Measurements from ENCODE around the gene ERICH3. TPM values are rescaled to one million over a fixed set of nuclear protein-coding genes. Genes with fewer than 3 reads are reported as not detected.
A peak's percentile ranks its signal among the peaks of the same experiment; 100 is the strongest.

Gene ERICH3
- total and polyA plus RNA-seq, 2 donors: 0.78 to 5.2 TPM

- H3K36me3 ChIP-seq (ENCODE audit: control insufficient read depth in 2 of 2, insufficient read depth in 2 of 2, low read length in 1 of 2): no peaks in the 10 kb centered on the region
- H3K4me1 ChIP-seq (ENCODE audit: control insufficient read depth in 2 of 2, insufficient read depth in 2 of 2, low read length in 2 of 2): no peaks in the 10 kb centered on the region
- WGBS: 83% methylated on average over 4 of the region's 4 CpGs
- no peak for DNase-seq (ENCODE audit: low read depth in 6 of 9, low spot score in 9 of 9)
- no peak overlapping the region for H3K4me3 ChIP-seq (ENCODE audit: low read length in 2 of 2)
- H3K27me3 ChIP-seq (ENCODE audit: control insufficient read depth in 2 of 2, insufficient read depth in 1 of 2, low read length in 1 of 2): no peaks in the 10 kb centered on the region
- no peak overlapping the region for H3K27ac ChIP-seq (ENCODE audit: low read depth in 1 of 2, low read length in 1 of 2)
- H3K9me3 ChIP-seq (ENCODE audit: control insufficient read depth in 2 of 2, insufficient read depth in 1 of 2, low read length in 1 of 2): no peaks in the 10 kb centered on the region
These were observed 124.4 kb downstream of the ERICH3 start for GRCh38 chr1:74548961-74549750.

- H3K27me3 ChIP-seq (ENCODE audit: control insufficient read depth in 2 of 2, insufficient read depth in 1 of 2, low read length in 1 of 2): no peaks in the 10 kb centered on the region
- H3K4me1 ChIP-seq (ENCODE audit: control insufficient read depth in 2 of 2, insufficient read depth in 2 of 2, low read length in 2 of 2): no peaks in the 10 kb centered on the region
- H3K27ac ChIP-seq (ENCODE audit: low read depth in 1 of 2, low read length in 1 of 2): no peak overlapping the region
- no peak overlapping the region for H3K4me3 ChIP-seq (ENCODE audit: low read length in 2 of 2)
- no peak for DNase-seq (ENCODE audit: low read depth in 6 of 9, low spot score in 9 of 9)
- H3K9me3 ChIP-seq (ENCODE audit: control insufficient read depth in 2 of 2, insufficient read depth in 1 of 2, low read length in 1 of 2): no peaks in the 10 kb centered on the region
- no peaks in the 10 kb centered on the region for H3K36me3 ChIP-seq (ENCODE audit: control insufficient read depth in 2 of 2, insufficient read depth in 2 of 2, low read length in 1 of 2)
- WGBS: 86% methylated on average over 2 of the region's 2 CpGs
These were observed 127.8 kb downstream of the ERICH3 start for GRCh38 chr1:74545821-74546220.

GRCh38 chr1:74534241-74534640 is 139.4 kb downstream of the ERICH3 start:
- no peak overlapping the region for H3K27ac ChIP-seq (ENCODE audit: low read depth in 1 of 2, low read length in 1 of 2)
- H3K4me1 ChIP-seq (ENCODE audit: control insufficient read depth in 2 of 2, insufficient read depth in 2 of 2, low read length in 2 of 2): no peaks in the 10 kb centered on the region
- H3K4me3 ChIP-seq (ENCODE audit: low read length in 2 of 2): no peak overlapping the region
- DNase-seq (ENCODE audit: low read depth in 6 of 9, low spot score in 9 of 9): no peak
- no peaks in the 10 kb centered on the region for H3K36me3 ChIP-seq (ENCODE audit: control insufficient read depth in 2 of 2, insufficient read depth in 2 of 2, low read length in 1 of 2)
- WGBS: 92% methylated on average over 3 of the region's 3 CpGs
- H3K9me3 ChIP-seq (ENCODE audit: control insufficient read depth in 2 of 2, insufficient read depth in 1 of 2, low read length in 1 of 2): no peaks in the 10 kb centered on the region
- H3K27me3 ChIP-seq (ENCODE audit: control insufficient read depth in 2 of 2, insufficient read depth in 1 of 2, low read length in 1 of 2): no peaks in the 10 kb centered on the region

- Histone ChIP-seq H3K27me3 (ENCODE audit: control insufficient read depth in 2 of 2, insufficient read depth in 1 of 2, low read length in 1 of 2) (no peaks in the 10 kb centered on the region), H3K4me3 (ENCODE audit: low read length in 2 of 2) (no peak overlapping the region), H3K9me3 (ENCODE audit: control insufficient read depth in 2 of 2, insufficient read depth in 1 of 2, low read length in 1 of 2) (no peaks in the 10 kb centered on the region), H3K36me3 (ENCODE audit: control insufficient read depth in 2 of 2, insufficient read depth in 2 of 2, low read length in 1 of 2) (no peaks in the 10 kb centered on the region), H3K27ac (ENCODE audit: low read depth in 1 of 2, low read length in 1 of 2) (no peak overlapping the region), H3K4me1 (ENCODE audit: control insufficient read depth in 2 of 2, insufficient read depth in 2 of 2, low read length in 2 of 2) (no peaks in the 10 kb centered on the region)
- no peak for DNase-seq (ENCODE audit: low read depth in 6 of 9, low spot score in 9 of 9)
- 91% methylated on average over 1 of the region's 1 CpG for WGBS
These were observed 141.8 kb downstream of the ERICH3 start for GRCh38 chr1:74531796-74532195.

GRCh38 chr1:74530892-74531291 is 142.7 kb downstream of the ERICH3 start:
- Histone ChIP-seq H3K4me1 (ENCODE audit: control insufficient read depth in 2 of 2, insufficient read depth in 2 of 2, low read length in 2 of 2) (no peaks in the 10 kb centered on the region), H3K4me3 (ENCODE audit: low read length in 2 of 2) (no peak overlapping the region), H3K9me3 (ENCODE audit: control insufficient read depth in 2 of 2, insufficient read depth in 1 of 2, low read length in 1 of 2) (no peaks in the 10 kb centered on the region), H3K27me3 (ENCODE audit: control insufficient read depth in 2 of 2, insufficient read depth in 1 of 2, low read length in 1 of 2) (no peaks in the 10 kb centered on the region), H3K36me3 (ENCODE audit: control insufficient read depth in 2 of 2, insufficient read depth in 2 of 2, low read length in 1 of 2) (no peaks in the 10 kb centered on the region), H3K27ac (ENCODE audit: low read depth in 1 of 2, low read length in 1 of 2) (no peak overlapping the region)
- no peak for DNase-seq (ENCODE audit: low read depth in 6 of 9, low spot score in 9 of 9)

GRCh38 chr1:74528123-74528522 is 145.5 kb downstream of the ERICH3 start:
- 92% methylated on average over 4 of the region's 4 CpGs for WGBS
- no peak overlapping the region for H3K27ac ChIP-seq (ENCODE audit: low read depth in 1 of 2, low read length in 1 of 2)
- H3K36me3 ChIP-seq (ENCODE audit: control insufficient read depth in 2 of 2, insufficient read depth in 2 of 2, low read length in 1 of 2): no peaks in the 10 kb centered on the region
- no peaks in the 10 kb centered on the region for H3K4me1 ChIP-seq (ENCODE audit: control insufficient read depth in 2 of 2, insufficient read depth in 2 of 2, low read length in 2 of 2)
- H3K27me3 ChIP-seq (ENCODE audit: control insufficient read depth in 2 of 2, insufficient read depth in 1 of 2, low read length in 1 of 2): no peaks in the 10 kb centered on the region
- H3K4me3 ChIP-seq (ENCODE audit: low read length in 2 of 2): no peak overlapping the region
- DNase-seq (ENCODE audit: low read depth in 6 of 9, low spot score in 9 of 9): no peak
- no peaks in the 10 kb centered on the region for H3K9me3 ChIP-seq (ENCODE audit: control insufficient read depth in 2 of 2, insufficient read depth in 1 of 2, low read length in 1 of 2)

- H3K27me3 ChIP-seq (ENCODE audit: control insufficient read depth in 2 of 2, insufficient read depth in 1 of 2, low read length in 1 of 2): no peaks in the 10 kb centered on the region
- H3K36me3 ChIP-seq (ENCODE audit: control insufficient read depth in 2 of 2, insufficient read depth in 2 of 2, low read length in 1 of 2): no peaks in the 10 kb centered on the region
- no peak overlapping the region for H3K4me3 ChIP-seq (ENCODE audit: low read length in 2 of 2)
- no peak overlapping the region for H3K27ac ChIP-seq (ENCODE audit: low read depth in 1 of 2, low read length in 1 of 2)
- no peak for DNase-seq (ENCODE audit: low read depth in 6 of 9, low spot score in 9 of 9)
- H3K4me1 ChIP-seq (ENCODE audit: control insufficient read depth in 2 of 2, insufficient read depth in 2 of 2, low read length in 2 of 2): no peaks in the 10 kb centered on the region
- WGBS: 86% methylated on average over 2 of the region's 2 CpGs
- no peaks in the 10 kb centered on the region for H3K9me3 ChIP-seq (ENCODE audit: control insufficient read depth in 2 of 2, insufficient read depth in 1 of 2, low read length in 1 of 2)
These were observed 146.9 kb downstream of the ERICH3 start for GRCh38 chr1:74526708-74527107.

- 84% methylated on average over 2 of the region's 2 CpGs for WGBS
- no peak overlapping the region for H3K4me3 ChIP-seq (ENCODE audit: low read length in 2 of 2)
- H3K36me3 ChIP-seq (ENCODE audit: control insufficient read depth in 2 of 2, insufficient read depth in 2 of 2, low read length in 1 of 2): no peaks in the 10 kb centered on the region
These were observed 149.6 kb downstream of the ERICH3 start for GRCh38 chr1:74523873-74524480.

GRCh38 chr1:74522148-74522547 is 151.4 kb downstream of the ERICH3 start:
- no peaks in the 10 kb centered on the region for H3K36me3 ChIP-seq (ENCODE audit: control insufficient read depth in 2 of 2, insufficient read depth in 2 of 2, low read length in 1 of 2)
- H3K4me1 ChIP-seq (ENCODE audit: control insufficient read depth in 2 of 2, insufficient read depth in 2 of 2, low read length in 2 of 2): no peaks in the 10 kb centered on the region
- peak in 1 of 9 donors; percentile 7 for DNase-seq (ENCODE audit: low read depth in 6 of 9, low spot score in 9 of 9)
- no peaks in the 10 kb centered on the region for H3K9me3 ChIP-seq (ENCODE audit: control insufficient read depth in 2 of 2, insufficient read depth in 1 of 2, low read length in 1 of 2)
- H3K27ac ChIP-seq (ENCODE audit: low read depth in 1 of 2, low read length in 1 of 2): no peak overlapping the region
- H3K4me3 ChIP-seq (ENCODE audit: low read length in 2 of 2): no peak overlapping the region
- no peaks in the 10 kb centered on the region for H3K27me3 ChIP-seq (ENCODE audit: control insufficient read depth in 2 of 2, insufficient read depth in 1 of 2, low read length in 1 of 2)
- WGBS: 41% methylated on average over 4 of the region's 4 CpGs

More at GRCh38 chr1:74523873-74524480, 149.6 kb downstream of the ERICH3 start:
- Histone ChIP-seq H3K9me3 (ENCODE audit: control insufficient read depth in 2 of 2, insufficient read depth in 1 of 2, low read length in 1 of 2) (no peaks in the 10 kb centered on the region), H3K4me1 (ENCODE audit: control insufficient read depth in 2 of 2, insufficient read depth in 2 of 2, low read length in 2 of 2) (no peaks in the 10 kb centered on the region), H3K27ac (ENCODE audit: low read depth in 1 of 2, low read length in 1 of 2) (no peak overlapping the region), H3K27me3 (ENCODE audit: control insufficient read depth in 2 of 2, insufficient read depth in 1 of 2, low read length in 1 of 2) (no peaks in the 10 kb centered on the region)
- no peak for DNase-seq (ENCODE audit: low read depth in 6 of 9, low spot score in 9 of 9)

All from thymus (tissue), 11 donors.